PFSK-1 (cell line): ENCODE data around the gene AXIN2.

Experiments
- FOXP2 ChIP-seq: optimal IDR thresholded peaks from 2 replicates; pipeline ENCODE3; 2011; ENCODE audit warnings: borderline replicate concordance, control low read depth, inconsistent platforms; ENCODE audit not compliant: insufficient read depth; ENCODE audit errors: extremely low read length, extremely low read depth
- POLR2AphosphoS5 ChIP-seq: IDR thresholded peaks from 2 replicates; pipeline ENCODE4 v1.6.1; 2012; ENCODE audit warnings: low read depth, mild to moderate bottlenecking, control low read depth, low read length, moderate library complexity
- REST ChIP-seq, 2 experiments: IDR thresholded peaks; 2 replicates each; pipeline versions ENCODE4 v1.6.1 to v1.8.0; 2011 to 2012; ENCODE audit warnings: low read depth in 2 of 2, low read length in 2 of 2, control low read depth in 1 of 2, inconsistent platforms in 1 of 2, mild to moderate bottlenecking in 1 of 2, moderate library complexity in 1 of 2; ENCODE audit not compliant: insufficient read depth in 1 of 2
- SIN3A ChIP-seq: IDR thresholded peaks from 2 replicates; pipeline ENCODE4 v1.6.1; 2012; ENCODE audit warnings: mild to moderate bottlenecking, low read length, moderate library complexity, borderline replicate concordance; ENCODE audit not compliant: insufficient read depth
- TAF1 ChIP-seq: IDR thresholded peaks from 2 replicates; pipeline ENCODE4 v1.6.1; 2012; ENCODE audit warnings: low read length, control low read depth, borderline replicate concordance; ENCODE audit not compliant: insufficient read depth

Gene AXIN2

GRCh38 chr17:65541453-65541852 is 20.0 kb downstream of the AXIN2 start:
- no peak for TF ChIP-seq POLR2AphosphoS5
- no peak for TF ChIP-seq SIN3A
- no peak for TF ChIP-seq REST (IDR thresholded peaks at IDR 0.05; ENCODE audit: insufficient read depth in 1 of 2, low read depth in 2 of 2, low read length in 2 of 2)
- TF ChIP-seq TAF1, result no peak
- TF ChIP-seq FOXP2, result no peak

GRCh38 chr17:65539630-65540266 is 21.7 kb downstream of the AXIN2 start:
- TF ChIP-seq POLR2AphosphoS5, result no peak
- no peak for TF ChIP-seq TAF1
- no peak for TF ChIP-seq FOXP2
- no peak for TF ChIP-seq SIN3A
- no peak for TF ChIP-seq REST (IDR thresholded peaks at IDR 0.05; ENCODE audit: insufficient read depth in 1 of 2, low read depth in 2 of 2, low read length in 2 of 2)

- no peak for TF ChIP-seq FOXP2
- TF ChIP-seq REST (IDR thresholded peaks at IDR 0.05; ENCODE audit: insufficient read depth in 1 of 2, low read depth in 2 of 2, low read length in 2 of 2), result no peak
- no peak for TF ChIP-seq TAF1
- no peak for TF ChIP-seq POLR2AphosphoS5
- TF ChIP-seq SIN3A, result no peak
Observed at GRCh38 chr17:65538675-65539529, 22.5 kb downstream of the AXIN2 start.

GRCh38 chr17:65537845-65538674 is 23.4 kb downstream of the AXIN2 start:
- TF ChIP-seq SIN3A (no peak), POLR2AphosphoS5 (no peak), REST (IDR thresholded peaks at IDR 0.05; ENCODE audit: insufficient read depth in 1 of 2, low read depth in 2 of 2, low read length in 2 of 2) (no peak), FOXP2 (no peak), TAF1 (no peak)
